Hematopoietic multipotent progenitor cell treated with erythropoietin and hydrocortisone succinate and interleukin-3 and kit ligand, for 6 days (in vitro differentiated cells): ENCODE results near the gene RGL3.
"Not testable (repeated sequence)": the region's sequence is repeated elsewhere in the genome, so short reads cannot be mapped to it uniquely, and the experiment has no call there.

Experiments
- DNase-seq: peaks from one replicate; pipeline ENCODE4 v3.0.0-alpha.2; 2015

RGL3 gene

DNA sequence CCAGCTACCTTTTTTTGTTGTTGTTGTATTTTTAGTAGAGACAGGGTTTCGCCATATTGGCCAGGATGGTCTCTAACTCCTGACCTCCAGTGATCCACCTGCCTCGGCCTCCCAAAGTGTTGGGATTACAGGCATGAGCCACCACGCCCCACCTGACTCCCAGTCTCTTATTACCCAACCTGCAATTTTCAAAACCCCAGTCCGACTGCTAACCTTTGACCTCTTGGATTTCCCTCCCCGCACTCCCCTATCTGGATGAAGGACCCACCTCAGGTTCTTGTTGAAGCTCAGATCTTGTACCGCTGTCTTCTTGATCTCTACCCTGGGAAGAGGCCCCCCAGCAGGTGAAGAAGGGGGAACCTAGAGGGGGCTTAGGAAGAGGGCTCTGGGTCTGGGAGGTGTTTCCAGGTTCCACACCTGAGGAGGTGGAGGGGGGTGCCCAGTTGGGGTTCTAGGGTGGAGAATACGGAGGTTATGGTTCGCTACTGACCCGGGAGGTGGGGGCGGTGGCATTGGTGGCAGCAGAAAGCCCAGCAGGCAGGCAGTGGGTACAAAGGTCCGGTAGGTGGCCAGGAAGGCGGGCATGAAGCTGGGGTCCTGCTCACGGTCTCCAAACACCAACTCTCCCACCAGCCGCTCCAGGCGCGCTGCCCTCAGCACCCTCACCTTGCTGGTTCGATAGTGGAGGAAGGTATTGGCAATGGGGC lies 2.6 kb downstream of the RGL3 start:
- DNase-seq = no peak

- DNase-seq = no peak
Observed at GRCh38 chr19:11414544-11414943, 4.6 kb downstream of the RGL3 start.

GRCh38 chr19:11410682-11411081 lies 8.4 kb downstream of the RGL3 start:
- DNase-seq = no peak

DNA sequence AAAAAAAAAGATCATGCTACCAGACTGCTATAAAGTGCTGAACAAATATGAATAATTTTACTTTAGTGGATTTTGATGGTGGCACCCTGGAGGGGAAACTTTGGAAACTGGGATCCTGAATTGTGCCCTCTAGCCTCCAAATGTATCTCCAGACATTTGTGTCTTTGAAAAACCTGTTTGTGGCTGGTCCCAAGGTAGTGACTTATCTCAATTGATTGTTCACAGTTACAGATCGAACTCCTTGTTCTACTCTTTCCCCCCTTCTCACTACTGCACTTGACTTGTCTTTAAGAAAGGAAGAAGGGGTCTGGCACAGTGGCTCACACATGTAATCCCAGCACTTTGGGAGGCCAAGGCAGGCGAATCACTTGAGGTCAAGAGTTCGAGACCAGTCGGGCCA lies 10.5 kb downstream of the RGL3 start:
- no peak for DNase-seq

- not testable (repeated sequence) for DNase-seq
Observed at GRCh38 chr19:11406703-11407236, 12.3 kb downstream of the RGL3 start.

GRCh38 chr19:11405846-11406643 lies 13.1 kb downstream of the RGL3 start:
- peak; percentile 38 for DNase-seq

- DNase-seq = no peak
Observed at GRCh38 chr19:11404588-11405222, 14.4 kb downstream of the RGL3 start.

- DNase-seq = no peak
Observed at GRCh38 chr19:11401808-11402543, 17.1 kb downstream of the RGL3 start.

DNA sequence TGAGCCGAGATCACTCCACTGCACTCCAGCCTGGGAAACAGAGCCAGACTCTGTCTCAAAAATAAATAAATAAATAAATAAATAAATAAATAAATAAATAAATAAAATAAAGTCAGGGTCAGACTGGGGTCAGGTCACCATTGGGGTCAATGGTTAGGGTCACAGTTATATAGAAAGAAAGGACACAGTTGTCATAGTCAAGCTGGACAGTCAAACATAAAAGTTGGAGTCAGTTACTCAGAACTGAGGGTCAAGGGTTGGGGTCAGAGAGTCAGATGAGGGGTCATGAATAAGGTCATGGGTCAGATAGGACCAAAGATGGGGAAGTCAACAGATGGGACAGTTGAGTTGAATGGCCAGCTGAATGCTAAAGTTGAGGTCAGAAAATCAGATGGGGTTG lies 18.3 kb downstream of the RGL3 start:
- DNase-seq = no peak

- no peak for DNase-seq
Observed at GRCh38 chr19:11399667-11400066, 19.4 kb downstream of the RGL3 start.

DNA sequence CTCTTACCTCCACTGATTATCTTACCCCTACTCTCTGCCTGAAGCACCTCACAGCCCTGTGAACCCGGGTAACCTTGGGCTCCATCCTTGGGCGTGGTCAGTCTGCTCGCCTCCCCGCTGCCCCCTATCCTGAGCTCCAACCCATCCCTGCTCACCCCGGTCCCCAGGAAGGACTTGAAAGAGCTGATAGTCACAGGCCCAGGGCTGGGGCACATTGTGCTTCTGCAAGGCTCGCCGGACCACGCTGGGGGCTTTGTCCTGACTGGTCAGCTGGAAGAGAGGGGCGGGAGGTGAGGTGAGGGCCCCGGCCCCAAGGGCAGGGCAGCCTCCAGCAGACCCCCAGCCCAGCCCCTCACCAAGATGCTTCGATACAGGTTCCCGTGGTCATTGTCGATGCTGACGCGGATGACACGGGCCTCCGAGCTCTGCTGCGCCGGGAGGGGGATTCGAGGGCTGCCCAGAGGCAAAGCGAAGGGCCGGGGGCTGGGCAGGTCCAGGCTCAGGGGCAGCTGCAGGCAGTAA lies 22.0 kb downstream of the RGL3 start:
- DNase-seq = no peak

DNA sequence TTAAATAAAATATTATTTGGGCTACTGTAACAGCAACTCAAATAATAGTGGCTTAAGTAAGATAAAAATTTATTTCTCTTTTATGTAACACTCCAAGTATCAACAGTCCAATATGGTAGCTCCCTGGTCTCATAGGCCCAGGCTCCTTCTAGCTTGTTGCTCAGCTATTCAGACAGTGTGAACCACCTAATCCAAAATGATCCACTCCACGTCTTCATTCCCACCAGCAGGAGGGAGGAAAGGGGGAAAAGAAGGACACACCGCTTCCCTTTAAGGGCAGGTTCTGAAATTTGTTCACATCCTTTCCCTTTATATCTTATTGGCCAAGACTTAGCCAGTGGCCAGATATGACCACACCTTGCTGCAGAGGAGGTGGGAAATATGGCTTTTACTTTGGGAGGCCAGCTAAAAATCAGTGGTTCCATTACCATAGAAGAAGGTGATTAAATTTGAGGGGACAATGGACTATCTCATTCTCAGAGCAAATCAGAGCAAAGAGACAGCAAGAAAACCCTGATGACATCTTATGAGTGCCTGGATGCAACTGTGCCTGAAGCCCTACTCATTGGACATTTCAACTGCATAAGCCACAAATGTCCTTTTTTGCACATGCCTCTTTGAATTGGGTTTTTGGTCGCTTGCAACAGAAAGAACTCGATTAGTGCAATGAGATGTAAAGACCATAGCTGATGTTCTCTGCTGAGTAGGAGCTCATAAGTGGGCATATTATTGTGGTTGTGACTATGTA lies 28.0 kb downstream of the RGL3 start:
- no peak for DNase-seq

- DNase-seq = no peak
Observed at GRCh38 chr19:11390359-11390758, 28.8 kb downstream of the RGL3 start.

- peak; percentile 52 for DNase-seq
Observed at GRCh38 chr19:11387162-11388034, 31.7 kb downstream of the RGL3 start.

GRCh38 chr19:11384778-11385129 lies 34.4 kb downstream of the RGL3 start:
- DNase-seq = no peak

DNA sequence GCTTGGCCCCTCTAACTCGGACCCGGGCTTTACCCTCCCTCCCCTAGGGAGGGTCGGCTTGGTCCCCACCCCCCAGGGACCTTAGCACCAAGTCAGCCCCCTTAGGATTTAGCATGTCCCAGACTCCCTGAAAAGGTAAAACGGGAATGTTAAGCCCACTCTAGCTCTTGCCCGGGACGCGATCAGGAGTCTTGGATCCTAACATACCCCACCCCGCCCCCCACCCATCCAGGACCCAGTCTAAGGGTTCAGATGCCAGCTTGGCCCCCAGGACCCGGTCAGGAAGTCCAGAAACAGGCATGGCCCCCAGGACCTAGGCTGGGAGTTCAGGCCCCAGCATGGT lies 35.4 kb downstream of the RGL3 start:
- no peak for DNase-seq

- peak; percentile 94 for DNase-seq
Observed at GRCh38 chr19:11382898-11383705, 36.0 kb downstream of the RGL3 start.

GRCh38 chr19:11380653-11381537 lies 38.2 kb downstream of the RGL3 start:
- peak; percentile 99 for DNase-seq

GRCh38 chr19:11379857-11380350 lies 39.2 kb downstream of the RGL3 start:
- DNase-seq = no peak
